Stomach (tissue), 9 donors: ENCODE data around the gene NUAK1. TPM values are rescaled to one million over a fixed set of nuclear protein-coding genes. Genes with fewer than 3 reads are reported as not detected.

ENCODE experiments used
- DNase-seq, 2 donors: peaks; one replicate each; pipeline versions ENCODE4 v3.0.0 to v3.0.0-alpha.2; 2013 to 2019
- H3K27ac ChIP-seq, 5 donors: fragments of 200-600 bp in 4 of 5; sonication (generic) in 4 of 5; one replicate each; pipeline ENCODE4 v1.5.1; 2013 to 2019; ENCODE audit warnings: mild to moderate bottlenecking in 1 of 5, moderate library complexity in 1 of 5
- H3K27me3 ChIP-seq, 3 donors: fragments of 200-600 bp; sonication (generic); one replicate each; pipeline ENCODE4 v1.5.1; 2017 to 2019; ENCODE audit warnings: mixed run types in 1 of 3
- H3K36me3 ChIP-seq, 4 donors: fragments of 200-600 bp; sonication (generic); 1 replicate in 3 of 4; 2 replicates in 1 of 4; pipeline ENCODE4 v1.5.1; 2016 to 2019
- H3K4me1 ChIP-seq, 4 donors: fragments of 200-600 bp; sonication (generic); one replicate each; pipeline ENCODE4 v1.5.1; 2016 to 2019
- H3K4me3 ChIP-seq, 4 donors: fragments of 200-600 bp; sonication (generic) in 3 of 4; one replicate each; pipeline ENCODE4 v1.5.1; 2016 to 2019; ENCODE audit warnings: mild to moderate bottlenecking in 1 of 4
- H3K9me3 ChIP-seq, 4 donors: fragments of 200-600 bp; sonication (generic); one replicate each; pipeline ENCODE4 v1.5.1; 2016 to 2019
- CTCF ChIP-seq, 7 experiments: fragments of 450-650 bp in 4 of 7; fragments of 200-600 bp in 3 of 7; sonication (generic) in 3 of 7; IDR thresholded peaks; one replicate each; pipeline ENCODE4 v1.5.1; 2016 to 2019; ENCODE audit warnings: antibody characterized with exemption in 7 of 7, control low read depth in 2 of 7, mild to moderate bottlenecking in 1 of 7
- EP300 ChIP-seq: sonication (generic); formaldehyde crosslinking; IDR thresholded peaks from one replicate; pipeline ENCODE4 v1.6.1; 2017; ENCODE audit warnings: antibody characterized with exemption
- POLR2A ChIP-seq, 4 donors: fragments of 450-650 bp; IDR thresholded peaks; one replicate each; pipeline ENCODE4 v1.6.1; 2016; ENCODE audit warnings: antibody characterized with exemption in 4 of 4, control low read depth in 2 of 4, mild to moderate bottlenecking in 1 of 4, moderate library complexity in 1 of 4
- POLR2AphosphoS5 ChIP-seq, 3 donors: sonication (generic); formaldehyde crosslinking; IDR thresholded peaks; one replicate each; pipeline ENCODE4 v1.6.1; 2016; ENCODE audit warnings: antibody characterized with exemption in 3 of 3
- WGBS, 5 donors: extraction: QIAGEN DNeasy Blood & Tissue Kit in 3 of 5; methylation state at CpG; one replicate each; pipeline versions ENCODE4 v1.1.5 to v1.1.7; 2013 to 2018; 5-methylcytosine and 5-hydroxymethylcytosine counted together
- intact Hi-C: fragments of 100-400 bp; cut with DNase I; formaldehyde crosslinking; loops from one replicate; pipeline ENCODE4 v1.15.1; 2023; ENCODE audit warnings: low total_unique reads
- polyA plus RNA-seq, 3 donors: library from polyadenylated mRNA; stranded (reverse); fragments of 200-250 nt; gene quantifications; one replicate each; pipeline ENCODE4 v1.2.3, GENCODE V29; 2013
- total RNA-seq, 5 donors: library from RNA; depleted of rRNA; stranded (reverse); fragments of >200 nt; gene quantifications; one replicate each; pipeline versions ENCODE4 v1.1.0 to v1.2.3, GENCODE V29; 2014 to 2016
- donor health status: healthy with polysubstance abuse.
- donor health status: Bipolar disorder and iron deficiency.
- donor health status: healthy.

Gene NUAK1
- total and polyA plus RNA-seq, 8 donors: 0.58 to 79.0 (median 4.3) TPM

DNA sequence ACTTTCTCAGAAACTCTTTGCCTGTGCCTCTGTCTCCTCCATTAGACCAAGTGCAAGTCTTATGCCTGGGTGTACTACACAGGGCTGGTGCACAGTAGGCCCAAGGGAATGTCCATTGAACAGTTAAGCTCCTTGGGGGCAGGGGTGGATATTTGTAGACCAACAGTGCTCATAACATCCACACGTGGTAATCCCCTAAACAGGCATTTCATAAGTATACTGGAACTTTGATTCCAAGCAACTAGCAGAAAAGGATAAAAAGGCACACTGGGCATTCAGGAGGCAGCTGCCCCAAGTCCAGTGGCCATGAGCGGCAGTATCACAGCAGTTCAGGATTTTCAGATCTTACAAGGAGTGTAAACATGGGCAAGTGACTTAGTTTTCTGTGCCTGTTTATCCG lies 16.8 kb downstream of the NUAK1 start:
- peak overlapping the region in 4 of 5 donors; percentile 45 to 64 (median 57) for H3K27ac ChIP-seq
- no peak for TF ChIP-seq CTCF (IDR thresholded peaks at IDR 0.05)
- TF ChIP-seq EP300: no peak
- no peak for TF ChIP-seq POLR2A (IDR thresholded peaks at IDR 0.05)
- TF ChIP-seq POLR2AphosphoS5 (IDR thresholded peaks at IDR 0.05): no peak
- intact Hi-C loops: no loop called here
- DNase-seq: no peak
- peaks cover 0 to 67% (median 19%) of the 10 kb centered on the region in 4 donors for H3K4me1 ChIP-seq
- no peak overlapping the region for H3K4me3 ChIP-seq
- H3K9me3 ChIP-seq: no peaks in the 10 kb centered on the region
- H3K27me3 ChIP-seq: no peaks in the 10 kb centered on the region
- WGBS, 5 donors: 82 to 85% (median 84%) methylated on average over 3 of the region's 3 CpGs
- no peaks in the 10 kb centered on the region for H3K36me3 ChIP-seq

GRCh38 chr12:106120519-106121105 lies 18.1 kb downstream of the NUAK1 start:
- no peak for DNase-seq
- WGBS, 5 donors: 64 to 79% (median 73%) methylated on average over 8 of the region's 8 CpGs
- peaks cover 0 to 53% (median 14%) of the 10 kb centered on the region in 4 donors for H3K4me1 ChIP-seq
- no peaks in the 10 kb centered on the region for H3K9me3 ChIP-seq
- no peaks in the 10 kb centered on the region for H3K36me3 ChIP-seq
- peak overlapping the region in 4 of 5 donors; percentile 45 to 64 (median 57) for H3K27ac ChIP-seq
- intact Hi-C loops: no loop called here
- H3K4me3 ChIP-seq: no peak overlapping the region
- TF ChIP-seq POLR2A (IDR thresholded peaks at IDR 0.05) (no peak), POLR2AphosphoS5 (IDR thresholded peaks at IDR 0.05) (peak in 2 of 3 donors; percentile 48 to 51), EP300 (peak; percentile 74)
- no peaks in the 10 kb centered on the region for H3K27me3 ChIP-seq

GRCh38 chr12:106119301-106119700 lies 19.5 kb downstream of the NUAK1 start:
- 72 to 85% (median 82%) methylated on average over 9 of the region's 9 CpGs for WGBS, 5 donors
- intact Hi-C loops: no loop called here
- no peak for DNase-seq
- Histone ChIP-seq H3K27me3 (no peaks in the 10 kb centered on the region), H3K4me1 (peaks cover 7 to 53% (median 20%) of the 10 kb centered on the region in 4 donors), H3K4me3 (no peak overlapping the region), H3K9me3 (no peaks in the 10 kb centered on the region), H3K36me3 (no peaks in the 10 kb centered on the region), H3K27ac (peak overlapping the region in 4 of 5 donors; percentile 18 to 64 (median 57))
- TF ChIP-seq POLR2A (IDR thresholded peaks at IDR 0.05): no peak
- no peak for TF ChIP-seq CTCF (IDR thresholded peaks at IDR 0.05)
- no peak for TF ChIP-seq EP300
- no peak for TF ChIP-seq POLR2AphosphoS5 (IDR thresholded peaks at IDR 0.05)

DNA sequence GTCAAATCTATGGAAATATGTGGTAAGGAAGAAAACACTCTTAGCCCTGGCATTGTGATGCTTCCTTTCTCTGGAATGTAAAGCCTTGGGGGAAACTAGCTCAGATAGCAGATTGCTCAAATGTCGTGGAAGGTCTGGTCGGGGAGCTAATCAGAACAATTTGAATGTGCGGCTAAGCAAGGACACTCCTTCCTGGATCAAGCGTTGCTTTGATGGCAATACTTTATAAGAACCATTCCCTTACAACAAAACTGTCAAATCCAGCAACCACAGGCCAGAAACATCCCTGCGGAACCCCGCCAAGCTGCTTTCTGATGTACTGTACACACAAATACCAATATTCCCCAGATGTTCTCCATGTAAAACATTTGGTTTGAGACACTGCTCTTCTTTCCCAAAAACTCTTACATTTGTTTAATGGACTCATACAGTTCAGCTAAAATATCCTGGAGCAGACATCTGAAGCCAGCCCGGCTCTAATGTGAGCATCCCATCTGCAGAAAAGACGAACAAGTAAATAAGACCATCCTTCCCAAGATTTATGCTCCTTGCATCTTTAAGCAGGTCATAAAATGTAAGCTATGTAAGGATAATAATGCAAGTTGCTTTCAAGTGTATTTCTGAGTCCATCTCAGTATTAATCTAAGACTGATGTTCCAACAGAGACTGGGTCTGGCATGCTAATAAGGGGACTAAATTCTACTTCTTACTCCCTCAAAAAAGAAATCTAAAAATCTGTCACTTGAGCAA lies 20.2 kb downstream of the NUAK1 start:
- TF ChIP-seq CTCF (IDR thresholded peaks at IDR 0.05) (no peak), EP300 (no peak), POLR2AphosphoS5 (IDR thresholded peaks at IDR 0.05) (no peak), POLR2A (IDR thresholded peaks at IDR 0.05) (no peak)

More for the DNA sequence above, 20.2 kb downstream of the NUAK1 start:
- H3K4me1 ChIP-seq: peaks cover 13 to 53% (median 24%) of the 10 kb centered on the region in 4 donors
- H3K9me3 ChIP-seq: no peaks in the 10 kb centered on the region
- H3K36me3 ChIP-seq: no peaks in the 10 kb centered on the region
- 70 to 91% (median 82%) methylated on average over 8 of the region's 8 CpGs for WGBS, 5 donors
- H3K27ac ChIP-seq: peak overlapping the region in 4 of 5 donors; percentile 2 to 64 (median 41)
- intact Hi-C loops: no loop called here
- peak in 1 of 2 donors; percentile 52 for DNase-seq
- no peaks in the 10 kb centered on the region for H3K27me3 ChIP-seq
- H3K4me3 ChIP-seq: no peak overlapping the region
